22Rv1 (cell line): ENCODE measurements around the gene LRRC26.

ENCODE experiments used
- CTCF ChIP-seq: fragments of 450-650 bp; IDR thresholded peaks from 2 replicates; pipeline ENCODE4 v1.5.1; 2017; ENCODE audit warnings: mild to moderate bottlenecking
- ZFX ChIP-seq: fragments of 450-650 bp; IDR thresholded peaks from 2 replicates; pipeline ENCODE4 v1.6.1; 2017; ENCODE audit warnings: antibody characterized with exemption, borderline replicate concordance

- TF ChIP-seq CTCF = no peak
- no peak for TF ChIP-seq ZFX
These were observed 16.1 kb upstream of the LRRC26 start for GRCh38 chr9:137185921-137186320.
